IPS DF 4.7 (cell line): Measurements from ENCODE around the gene ZNF609.

Source experiments
- DNase-seq: peaks from one replicate; pipeline ENCODE4 v3.0.0-alpha.2; 2013; ENCODE audit warnings: low spot score; ENCODE audit errors: extremely low read depth

ZNF609 gene

GRCh38 chr15:64717130-64717529, 256.8 kb downstream of the ZNF609 start:
- no peak for DNase-seq

- no peak for DNase-seq
Measured at GRCh38 chr15:64717735-64718495, 257.5 kb downstream of the ZNF609 start.

GRCh38 chr15:64720188-64720587, 259.8 kb downstream of the ZNF609 start:
- no peak for DNase-seq

GRCh38 chr15:64730151-64730550, 269.8 kb downstream of the ZNF609 start:
- DNase-seq, result no peak

- peak; percentile 81 for DNase-seq
Measured at GRCh38 chr15:64731012-64731804, 270.8 kb downstream of the ZNF609 start.

- no peak for DNase-seq
Measured at GRCh38 chr15:64731805-64732151, 271.4 kb downstream of the ZNF609 start.

- no peak for DNase-seq
Measured at GRCh38 chr15:64732156-64732860, 271.9 kb downstream of the ZNF609 start.
